HG03135 (cell line): Measurements from ENCODE around the gene PDYN.

ENCODE experiments used
- ATAC-seq: cut with Tn5 transposase; IDR thresholded peaks from one replicate; pipeline ENCODE4 v1.9.1; 2021; ENCODE audit warnings: mild to moderate bottlenecking, moderate library complexity; ENCODE audit not compliant: unreplicated experiment

The PDYN gene

GRCh38 chr20:1995531-1996310 is 1.9 kb upstream of the PDYN start:
- ATAC-seq = no peak

- no peak for ATAC-seq
These were observed 769 bp upstream of the PDYN start for GRCh38 chr20:1994627-1995026.

- no peak for ATAC-seq
These were observed 1.3 kb downstream of the PDYN start for GRCh38 chr20:1992359-1993110.

DNA sequence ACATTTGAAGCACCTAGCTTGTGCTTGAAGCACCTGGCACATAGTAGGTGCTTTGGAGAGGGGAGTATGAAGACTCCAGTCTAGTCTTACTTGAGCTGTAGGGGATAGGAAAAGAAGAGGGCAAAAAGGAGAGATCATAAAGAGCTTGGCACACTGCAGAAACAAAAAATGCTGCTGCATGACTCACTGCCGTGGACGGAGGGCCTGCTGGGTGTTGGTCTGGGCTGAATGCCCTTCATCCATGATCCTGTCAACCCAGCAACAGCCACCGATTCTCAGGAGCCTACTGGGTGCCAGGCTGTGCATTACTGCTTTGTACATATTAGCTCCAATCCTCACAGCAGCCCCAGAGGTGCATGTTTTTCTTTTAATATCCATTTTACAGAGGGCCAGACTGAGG is 6.0 kb downstream of the PDYN start:
- no peak for ATAC-seq

DNA sequence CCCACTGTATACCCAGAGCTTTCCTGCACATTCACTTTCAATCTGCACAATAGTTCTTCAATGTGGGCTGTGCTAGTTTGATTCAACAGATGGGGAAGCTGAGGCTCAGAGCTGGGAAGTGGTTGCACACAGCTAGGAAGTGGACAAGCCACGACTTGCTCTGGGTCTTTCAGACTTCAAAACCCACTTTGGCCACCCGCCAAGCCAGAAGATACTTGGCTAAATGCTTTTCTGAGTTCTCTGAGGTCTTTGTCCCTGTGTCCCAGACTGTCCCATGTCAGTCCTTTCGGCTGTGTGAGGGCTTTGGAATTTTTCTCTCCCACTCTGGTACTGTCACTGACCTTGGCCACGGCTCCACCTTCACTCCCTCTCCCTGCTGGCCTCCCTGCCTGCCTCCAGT is 10.6 kb downstream of the PDYN start:
- ATAC-seq = no peak

GRCh38 chr20:1982686-1983085 is 11.2 kb downstream of the PDYN start:
- ATAC-seq = no peak

- no peak for ATAC-seq
These were observed 14.6 kb downstream of the PDYN start for GRCh38 chr20:1979106-1979778.

GRCh38 chr20:1975291-1975690 is 18.6 kb downstream of the PDYN start:
- ATAC-seq = no peak

GRCh38 chr20:1973601-1974440 is 20.0 kb downstream of the PDYN start:
- no peak for ATAC-seq

- ATAC-seq = no peak
These were observed 21.8 kb downstream of the PDYN start for GRCh38 chr20:1971893-1972586.

DNA sequence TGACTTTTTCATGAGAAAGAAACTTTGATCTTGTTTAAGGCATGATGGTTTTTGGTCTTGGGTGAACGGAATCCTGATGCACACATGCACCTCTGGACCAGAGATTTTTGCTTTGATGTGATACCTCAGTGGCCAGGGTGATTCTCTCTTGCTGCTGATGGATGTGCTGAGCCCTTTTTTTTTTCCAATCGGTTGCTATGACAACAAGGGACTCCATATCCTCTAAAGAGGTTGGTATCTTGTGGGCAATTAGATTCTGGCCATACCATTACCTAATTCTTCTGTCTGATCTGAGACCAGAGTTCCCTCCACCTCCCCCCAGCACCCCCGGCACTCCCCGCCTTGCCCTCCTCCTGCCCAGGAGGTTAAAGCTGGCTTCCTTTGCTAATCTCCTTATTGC is 24.9 kb downstream of the PDYN start:
- ATAC-seq = no peak

DNA sequence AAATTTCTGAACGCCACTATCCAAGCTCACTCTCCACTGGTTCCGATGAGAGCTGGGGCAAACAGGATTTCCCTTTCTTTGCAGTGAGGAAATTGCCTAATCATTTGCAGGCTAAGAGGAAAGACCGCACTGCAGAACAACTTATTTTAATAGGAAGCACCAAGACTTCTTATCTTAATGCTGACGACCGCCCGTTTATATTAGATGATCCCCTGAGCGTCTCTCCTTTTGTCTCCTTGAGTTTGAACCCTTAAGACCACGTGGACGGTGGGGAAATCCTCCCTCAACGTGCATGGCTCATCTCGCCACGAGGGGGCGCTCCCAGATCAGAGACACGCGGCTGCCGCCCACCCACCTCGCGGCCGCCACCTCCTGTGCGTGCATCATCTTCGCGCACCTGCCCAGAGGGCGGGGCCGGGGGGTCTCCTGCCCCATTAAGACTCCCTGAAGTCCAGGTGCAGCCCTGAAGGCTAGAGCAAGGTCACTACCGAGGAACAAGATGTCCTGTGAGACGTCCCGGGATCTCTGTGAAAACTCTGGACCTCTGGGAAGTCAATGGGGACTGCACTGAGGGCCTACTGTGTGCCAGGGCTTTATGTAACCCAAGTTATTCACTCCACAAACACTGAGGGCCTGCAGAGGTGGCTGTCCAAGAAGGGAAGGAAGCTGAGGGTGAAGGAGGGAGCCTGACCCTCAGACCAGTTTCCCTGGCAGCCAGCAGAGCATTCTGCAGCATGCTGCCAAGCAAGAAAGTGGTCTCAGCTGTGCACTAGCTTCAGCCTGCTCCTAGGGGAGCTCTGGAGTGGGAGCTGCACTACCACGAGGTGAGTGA is 28.1 kb downstream of the PDYN start:
- no peak for ATAC-seq

GRCh38 chr20:1964659-1965405 is 29.0 kb downstream of the PDYN start:
- no peak for ATAC-seq

GRCh38 chr20:1964061-1964460 is 29.8 kb downstream of the PDYN start:
- ATAC-seq = no peak

GRCh38 chr20:1961374-1961773 is 32.5 kb downstream of the PDYN start:
- no peak for ATAC-seq

DNA sequence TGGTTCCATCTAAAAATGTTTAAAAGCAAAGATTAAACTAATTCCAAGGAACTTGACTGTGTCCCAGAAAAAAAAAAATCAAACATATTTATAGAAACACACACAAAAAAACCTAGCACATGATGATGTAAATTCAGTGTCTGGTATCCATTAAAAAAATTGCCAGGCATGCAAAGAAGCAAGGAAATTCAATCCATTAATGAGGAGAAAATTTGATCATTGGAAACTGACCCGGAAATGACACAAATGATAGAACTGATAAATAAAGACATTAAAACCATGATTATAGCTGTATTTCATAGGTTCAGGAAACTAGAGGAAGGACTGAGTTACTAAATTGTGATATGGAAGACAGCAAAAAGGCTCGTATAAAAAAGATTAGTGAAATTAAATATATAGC is 34.7 kb downstream of the PDYN start:
- ATAC-seq = no peak

- ATAC-seq = no peak
These were observed 35.4 kb downstream of the PDYN start for GRCh38 chr20:1958426-1958825.

GRCh38 chr20:1955217-1955616 is 38.6 kb downstream of the PDYN start:
- ATAC-seq = no peak

GRCh38 chr20:1953621-1954020 is 40.2 kb downstream of the PDYN start:
- ATAC-seq = no peak
